Neural progenitor cell (in vitro differentiated cells): Measurements from ENCODE around the gene LAP3.

Source experiments
- EZH2 ChIP-seq: fragments of 200-600 bp; sonication (generic); IDR thresholded peaks from 2 replicates; pipeline ENCODE4 v1.6.1; 2017; ENCODE audit warnings: antibody characterized with exemption, mild to moderate bottlenecking, moderate library complexity
- TF ChIP-seq, protein P1 (sequence below): fragments of 200-600 bp; sonication (generic); IDR thresholded peaks from 2 replicates; pipeline ENCODE4 v1.5.1; 2017; ENCODE audit warnings: antibody characterized with exemption, mild to moderate bottlenecking

DNA sequence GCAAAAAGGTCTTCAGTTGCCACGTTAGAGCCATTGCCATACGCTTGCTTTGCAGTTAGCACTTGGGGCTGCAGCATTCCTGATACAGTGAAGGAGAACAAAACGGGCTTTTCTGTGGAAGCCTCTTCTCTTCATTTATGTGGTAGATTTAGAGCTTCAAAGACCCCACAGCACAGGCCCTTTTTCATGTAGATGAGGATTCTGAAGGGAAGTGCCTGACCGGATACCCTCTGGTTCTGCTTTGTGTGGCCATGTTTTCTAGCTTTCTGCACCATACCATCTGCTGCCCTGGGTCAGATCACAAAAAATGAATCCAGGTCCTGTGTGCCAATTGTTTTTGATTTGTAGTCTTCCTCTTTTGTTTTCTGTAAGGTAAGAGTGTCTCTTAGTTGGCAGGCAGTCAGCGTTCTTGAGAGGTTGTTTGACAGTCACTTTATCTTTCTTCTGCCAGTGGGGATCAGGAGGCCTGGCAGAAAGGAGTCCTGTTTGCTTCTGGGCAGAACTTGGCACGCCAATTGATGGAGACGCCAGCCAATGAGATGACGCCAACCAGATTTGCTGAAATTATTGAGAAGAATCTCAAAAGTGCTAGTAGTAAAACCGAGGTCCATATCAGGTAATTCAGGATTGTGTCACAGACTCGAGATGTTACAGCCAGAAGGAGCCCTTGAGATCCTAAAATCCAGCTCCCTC is 7.7 kb downstream of the LAP3 start:
- no peak for TF ChIP-seq EZH2
- TF ChIP-seq, protein P1, sequence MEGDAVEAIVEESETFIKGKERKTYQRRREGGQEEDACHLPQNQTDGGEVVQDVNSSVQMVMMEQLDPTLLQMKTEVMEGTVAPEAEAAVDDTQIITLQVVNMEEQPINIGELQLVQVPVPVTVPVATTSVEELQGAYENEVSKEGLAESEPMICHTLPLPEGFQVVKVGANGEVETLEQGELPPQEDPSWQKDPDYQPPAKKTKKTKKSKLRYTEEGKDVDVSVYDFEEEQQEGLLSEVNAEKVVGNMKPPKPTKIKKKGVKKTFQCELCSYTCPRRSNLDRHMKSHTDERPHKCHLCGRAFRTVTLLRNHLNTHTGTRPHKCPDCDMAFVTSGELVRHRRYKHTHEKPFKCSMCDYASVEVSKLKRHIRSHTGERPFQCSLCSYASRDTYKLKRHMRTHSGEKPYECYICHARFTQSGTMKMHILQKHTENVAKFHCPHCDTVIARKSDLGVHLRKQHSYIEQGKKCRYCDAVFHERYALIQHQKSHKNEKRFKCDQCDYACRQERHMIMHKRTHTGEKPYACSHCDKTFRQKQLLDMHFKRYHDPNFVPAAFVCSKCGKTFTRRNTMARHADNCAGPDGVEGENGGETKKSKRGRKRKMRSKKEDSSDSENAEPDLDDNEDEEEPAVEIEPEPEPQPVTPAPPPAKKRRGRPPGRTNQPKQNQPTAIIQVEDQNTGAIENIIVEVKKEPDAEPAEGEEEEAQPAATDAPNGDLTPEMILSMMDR: no peak
